Activated CD4-positive, alpha-beta T cell treated with anti-CD3 and anti-CD28 coated beads for 36 hours (primary cell): ENCODE data around the gene PCP4. TPM values are rescaled to one million over a fixed set of nuclear protein-coding genes. Genes with fewer than 3 reads are reported as not detected.

Experiments
- ATAC-seq: fragments of 200-7000 bp; cut with Tn5 transposase; one replicate; pipeline ENCODE4 v1.10.0; 2021; ENCODE audit warnings: mild to moderate bottlenecking, moderate library complexity
- CTCF ChIA-PET: fragments of 350-600 bp; sonication (Branson Sonifier 250); formaldehyde crosslinking; loops from one replicate; lab custom pipeline; 2021; ENCODE audit warnings: antibody characterized with exemption; lab: Charles Lee
- POLR2A ChIA-PET: fragments of 350-600 bp; sonication (Branson Sonifier 250); formaldehyde crosslinking; loops from one replicate; lab custom pipeline; 2021; ENCODE audit warnings: antibody characterized with exemption, inconsistent platforms; lab: Charles Lee
- DNase-seq: peaks from one replicate; pipeline ENCODE4 v3.0.0-alpha.2; 2020
- H3K27ac Mint-ChIP-seq: one replicate; pipeline ENCODE4 v1.8.0; 2021; ENCODE audit warnings: mixed read lengths
- H3K27me3 Mint-ChIP-seq: one replicate; pipeline ENCODE4 v1.8.0; 2021; ENCODE audit warnings: mixed read lengths
- H3K36me3 Mint-ChIP-seq: one replicate; pipeline ENCODE4 v1.8.0; 2021; ENCODE audit warnings: low read depth, mixed read lengths
- H3K4me1 Mint-ChIP-seq: one replicate; pipeline ENCODE4 v1.8.0; 2021; ENCODE audit warnings: mixed read lengths
- H3K4me3 Mint-ChIP-seq: one replicate; pipeline ENCODE4 v1.8.0; 2021; ENCODE audit warnings: mild to moderate bottlenecking, moderate library complexity, mixed read lengths
- H3K9me3 Mint-ChIP-seq: one replicate; pipeline ENCODE4 v1.8.0; 2021; ENCODE audit warnings: low read depth, mixed read lengths
- intact Hi-C, 2 experiments: fragments of 100-400 bp; cut with DNase I in 1 of 2; cut with micrococcal nuclease in 1 of 2; formaldehyde crosslinking; loops; one replicate each; pipeline versions ENCODE4 v1.14.2 to v1.15.1; 2022 to 2024; cut with DNase I, micrococcal nuclease
- total RNA-seq, 2 experiments: library from RNA; stranded (reverse); gene quantifications; one replicate each; pipeline ENCODE4 v1.2.3, GENCODE V29; 2021

PCP4 gene
- total RNA-seq, 2 experiments from 2014 or later, result not detected

GRCh38 chr21:39900911-39901310, 33.7 kb downstream of the PCP4 start:
- Mint-ChIP-seq H3K36me3 (no peaks in the 10 kb centered on the region), H3K4me3 (no peak overlapping the region), H3K27ac (no peak overlapping the region), H3K27me3 (no peaks in the 10 kb centered on the region), H3K4me1 (no peaks in the 10 kb centered on the region), H3K9me3 (peaks cover 3% of the 10 kb centered on the region)
- intact Hi-C loops, result no loop called here
- ChIA-PET CTCF (interaction anchor here (0.6 kb wide), 1 partner anchor 18 kb away, joined by 4 read pairs; no protein-coding TSS in a partner anchor), POLR2A (no interaction called here)
- no peak for DNase-seq
- no peak for ATAC-seq

DNA sequence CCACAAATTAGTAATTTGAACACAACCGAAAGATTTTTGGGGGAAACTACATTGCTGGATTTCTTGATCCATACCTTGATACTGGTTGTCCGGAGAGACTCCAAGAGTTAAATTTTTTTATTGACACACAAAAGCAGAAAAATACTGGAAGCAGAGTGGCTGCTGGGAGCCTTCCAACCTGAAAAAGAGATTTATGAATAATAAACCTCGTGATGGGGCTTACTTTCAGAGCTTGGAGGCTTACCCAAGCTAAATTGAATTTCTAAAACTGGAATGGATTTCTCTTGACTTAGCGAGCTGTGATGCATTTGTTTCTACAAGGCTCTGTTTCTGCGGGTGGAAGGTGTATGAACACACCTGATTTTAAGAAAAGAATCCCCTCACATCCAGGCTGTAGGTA, 35.7 kb downstream of the PCP4 start:
- DNase-seq (no peak), ATAC-seq (no peak)
- H3K9me3 Mint-ChIP-seq, result peaks cover 3% of the 10 kb centered on the region
- no peaks in the 10 kb centered on the region for H3K36me3 Mint-ChIP-seq
- no peaks in the 10 kb centered on the region for H3K4me1 Mint-ChIP-seq
- H3K27ac Mint-ChIP-seq, result no peak overlapping the region
- POLR2A ChIA-PET, result no interaction called here
- CTCF ChIA-PET, result no interaction called here
- intact Hi-C loops, result no loop called here
- no peaks in the 10 kb centered on the region for H3K27me3 Mint-ChIP-seq
- H3K4me3 Mint-ChIP-seq, result no peak overlapping the region

- no peak for DNase-seq
- POLR2A ChIA-PET, result no interaction called here
- no peak overlapping the region for H3K27ac Mint-ChIP-seq
- no peak for ATAC-seq
- H3K4me1 Mint-ChIP-seq, result no peaks in the 10 kb centered on the region
- intact Hi-C loops, result no loop called here
- H3K36me3 Mint-ChIP-seq, result no peaks in the 10 kb centered on the region
- no peak overlapping the region for H3K4me3 Mint-ChIP-seq
- CTCF ChIA-PET, result no interaction called here
- peaks cover 3% of the 10 kb centered on the region for H3K9me3 Mint-ChIP-seq
- H3K27me3 Mint-ChIP-seq, result no peaks in the 10 kb centered on the region
Measured at GRCh38 chr21:39904457-39904856, 37.2 kb downstream of the PCP4 start.

DNA sequence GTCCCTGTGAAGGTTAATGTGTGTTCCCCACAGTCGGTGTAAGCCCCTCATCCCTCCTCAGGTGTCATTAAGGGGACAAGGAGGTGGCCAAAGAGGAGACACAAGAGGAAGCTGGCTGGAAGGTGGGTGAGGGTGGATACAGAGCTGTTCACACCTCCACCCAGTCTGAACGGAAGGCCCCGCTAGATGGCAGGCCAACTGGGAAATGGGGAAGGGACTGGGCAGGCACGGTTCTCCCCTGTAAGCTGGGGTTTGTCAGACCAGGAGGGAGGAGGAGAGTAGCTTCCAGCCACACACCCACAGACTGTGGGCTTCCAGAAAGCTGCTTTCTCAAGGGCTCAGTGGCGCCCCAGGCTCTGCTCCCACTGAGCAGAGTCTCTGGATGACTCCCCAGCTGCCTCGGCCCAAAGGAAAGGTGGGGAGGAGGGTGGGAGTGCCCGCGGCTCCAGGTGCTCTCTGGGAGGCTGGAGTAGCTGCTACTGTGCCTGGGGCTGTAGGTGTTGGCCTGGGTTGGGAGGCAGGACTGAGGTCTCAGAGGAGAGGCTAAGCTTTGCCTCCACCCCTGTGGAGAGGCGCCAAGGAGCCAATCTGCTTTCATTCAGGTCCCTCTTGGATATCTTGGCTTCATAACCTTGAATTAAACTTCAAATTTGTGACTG, 41.2 kb downstream of the PCP4 start:
- Mint-ChIP-seq H3K4me1 (no peaks in the 10 kb centered on the region), H3K27me3 (no peaks in the 10 kb centered on the region), H3K36me3 (no peaks in the 10 kb centered on the region), H3K9me3 (peaks cover 3% of the 10 kb centered on the region), H3K4me3 (no peak overlapping the region), H3K27ac (no peak overlapping the region)
- intact Hi-C loops, result no loop called here
- no peak for ATAC-seq
- DNase-seq, result no peak
- ChIA-PET CTCF (no interaction called here), POLR2A (no interaction called here)

GRCh38 chr21:39911286-39912199, 44.3 kb downstream of the PCP4 start:
- Mint-ChIP-seq H3K9me3 (no peaks in the 10 kb centered on the region), H3K4me1 (no peaks in the 10 kb centered on the region), H3K27ac (no peak overlapping the region), H3K4me3 (no peak overlapping the region), H3K27me3 (no peaks in the 10 kb centered on the region), H3K36me3 (no peaks in the 10 kb centered on the region)
- no peak for DNase-seq
- ATAC-seq, result no peak
- CTCF ChIA-PET, result no interaction called here
- POLR2A ChIA-PET, result no interaction called here
- intact Hi-C loops, result no loop called here

- Mint-ChIP-seq H3K9me3 (no peaks in the 10 kb centered on the region), H3K27me3 (no peaks in the 10 kb centered on the region), H3K4me1 (no peaks in the 10 kb centered on the region), H3K36me3 (no peaks in the 10 kb centered on the region), H3K4me3 (no peak overlapping the region), H3K27ac (no peak overlapping the region)
- no peak for DNase-seq
- POLR2A ChIA-PET, result interaction anchor here (0.6 kb wide), 1 partner anchor 452 kb away, joined by 5 read pairs; no protein-coding TSS in a partner anchor
- intact Hi-C loops, result no loop called here
- CTCF ChIA-PET, result interaction anchor here (0.9 kb wide), 1 partner anchor 207 kb away, joined by 3 read pairs; no protein-coding TSS in a partner anchor
- no peak for ATAC-seq
Measured at GRCh38 chr21:39913706-39914305, 46.6 kb downstream of the PCP4 start.

DNA sequence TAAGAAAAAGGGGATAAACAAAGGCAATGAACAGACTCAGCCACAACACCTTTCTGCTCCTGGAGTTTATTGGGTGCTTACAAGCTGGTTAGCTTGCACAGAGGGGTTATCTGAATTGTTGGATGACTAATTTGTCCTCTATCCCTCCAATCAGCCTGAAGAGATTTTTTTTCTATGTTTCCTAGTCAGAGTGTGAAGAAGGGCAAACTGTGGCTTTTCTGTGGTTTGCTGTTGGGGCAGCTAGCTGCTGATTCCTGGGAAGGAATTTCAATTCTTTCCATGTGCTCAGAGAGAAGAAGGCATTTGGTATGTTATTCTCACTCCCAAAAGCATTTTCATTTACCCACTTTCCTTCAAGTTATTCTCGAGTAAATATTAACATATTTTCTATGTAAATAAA, 48.6 kb downstream of the PCP4 start:
- Mint-ChIP-seq H3K27me3 (no peaks in the 10 kb centered on the region), H3K4me3 (no peak overlapping the region), H3K4me1 (no peaks in the 10 kb centered on the region), H3K36me3 (no peaks in the 10 kb centered on the region), H3K9me3 (no peaks in the 10 kb centered on the region), H3K27ac (no peak overlapping the region)
- no peak for DNase-seq
- POLR2A ChIA-PET, result no interaction called here
- CTCF ChIA-PET, result no interaction called here
- intact Hi-C loops, result no loop called here
- no peak for ATAC-seq

GRCh38 chr21:39918558-39918957, 51.3 kb downstream of the PCP4 start:
- Mint-ChIP-seq H3K27ac (no peak overlapping the region), H3K27me3 (no peaks in the 10 kb centered on the region), H3K9me3 (no peaks in the 10 kb centered on the region), H3K4me1 (no peaks in the 10 kb centered on the region), H3K36me3 (no peaks in the 10 kb centered on the region), H3K4me3 (no peak overlapping the region)
- ATAC-seq (no peak), DNase-seq (no peak)
- ChIA-PET CTCF (interaction anchor here (0.6 kb wide), 1 partner anchor 1159 kb away, joined by 3 read pairs; no protein-coding TSS in a partner anchor), POLR2A (no interaction called here)
- intact Hi-C loops, result no loop called here

- H3K9me3 Mint-ChIP-seq, result no peaks in the 10 kb centered on the region
- ATAC-seq (no peak), DNase-seq (no peak)
- H3K4me1 Mint-ChIP-seq, result no peaks in the 10 kb centered on the region
- no peaks in the 10 kb centered on the region for H3K27me3 Mint-ChIP-seq
- H3K36me3 Mint-ChIP-seq, result no peaks in the 10 kb centered on the region
- ChIA-PET CTCF (no interaction called here), POLR2A (no interaction called here)
- intact Hi-C loops, result no loop called here
- H3K4me3 Mint-ChIP-seq, result no peak overlapping the region
- H3K27ac Mint-ChIP-seq, result no peak overlapping the region
Measured at GRCh38 chr21:39923476-39923875, 56.2 kb downstream of the PCP4 start.

DNA sequence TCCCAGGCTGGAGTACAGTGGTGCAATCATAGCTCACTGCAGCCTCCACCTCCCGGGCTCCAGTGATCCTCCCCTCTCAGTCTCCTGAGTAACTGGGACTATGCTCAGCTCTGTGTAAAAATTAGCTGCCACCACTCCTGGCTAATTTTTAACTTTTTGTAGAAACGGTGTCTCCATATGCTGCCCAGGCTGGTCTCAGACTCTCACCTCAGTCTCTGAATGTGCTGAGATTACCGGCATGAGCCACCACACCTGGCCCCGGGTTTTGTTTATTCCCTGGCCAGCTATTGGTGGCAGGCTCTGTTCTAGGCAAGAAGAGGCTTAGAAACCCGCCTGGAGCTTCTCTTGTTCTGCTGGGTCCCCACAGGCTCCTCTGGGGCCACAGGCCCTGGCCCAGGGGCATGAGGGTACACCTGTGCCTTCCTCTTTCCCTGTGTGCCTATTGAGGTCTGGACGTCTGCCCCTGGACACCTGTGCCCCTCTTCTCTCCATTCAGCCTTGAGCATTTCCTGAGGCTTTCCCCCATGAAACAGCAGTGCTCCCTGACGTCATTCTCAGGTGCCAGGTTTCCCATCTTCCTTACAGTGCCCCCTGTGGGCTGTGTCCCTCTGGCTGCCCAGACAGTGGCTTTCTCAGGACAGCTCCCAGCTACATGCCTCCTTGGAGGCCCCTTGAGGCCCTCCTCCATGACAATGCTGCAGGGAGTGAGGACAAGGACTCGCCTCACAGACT, 57.5 kb downstream of the PCP4 start:
- Mint-ChIP-seq H3K4me1 (no peaks in the 10 kb centered on the region), H3K27ac (no peak overlapping the region), H3K36me3 (no peaks in the 10 kb centered on the region), H3K27me3 (no peaks in the 10 kb centered on the region), H3K4me3 (no peak overlapping the region), H3K9me3 (no peaks in the 10 kb centered on the region)
- ChIA-PET POLR2A (no interaction called here), CTCF (no interaction called here)
- no peak for DNase-seq
- ATAC-seq, result no peak
- intact Hi-C loops, result no loop called here

- CTCF ChIA-PET, result no interaction called here
- no peaks in the 10 kb centered on the region for H3K36me3 Mint-ChIP-seq
- POLR2A ChIA-PET, result no interaction called here
- ATAC-seq (no peak), DNase-seq (no peak)
- no peaks in the 10 kb centered on the region for H3K4me1 Mint-ChIP-seq
- H3K9me3 Mint-ChIP-seq, result no peaks in the 10 kb centered on the region
- no peak overlapping the region for H3K27ac Mint-ChIP-seq
- intact Hi-C loops, result no loop called here
- H3K4me3 Mint-ChIP-seq, result no peak overlapping the region
- H3K27me3 Mint-ChIP-seq, result no peaks in the 10 kb centered on the region
Measured at GRCh38 chr21:39927304-39927886, 60.2 kb downstream of the PCP4 start.
